GM23338 (cell line): ENCODE data around the gene LHFPL4. TPM values are rescaled to one million over a fixed set of nuclear protein-coding genes. Genes with fewer than 3 reads are reported as not detected.
"Not testable (repeated sequence)": the region's sequence is repeated elsewhere in the genome, so short reads cannot be mapped to it uniquely, and the experiment has no call there.

ENCODE experiments used
- ATAC-seq: fragments of 200-7000 bp; cut with Tn5 transposase; 3 replicates; pipeline ENCODE4 v1.9.1; 2020
- DNase-seq: peaks from one replicate; pipeline ENCODE4 v3.0.0-alpha.2; 2015; ENCODE audit warnings: low spot score
- H2AFZ ChIP-seq: fragments of 200-600 bp; sonication (generic); 2 replicates; pipeline ENCODE4 v1.8.0; 2016; ENCODE audit warnings: antibody characterized with exemption, mild to moderate bottlenecking, moderate library complexity
- H3F3A ChIP-seq: fragments of 200-600 bp; sonication (generic); replicated peaks from 2 replicates; pipeline ENCODE4 v1.8.0; 2017; ENCODE audit warnings: antibody characterized with exemption, mixed run types, low read depth
- H3K27ac ChIP-seq: fragments of 200-600 bp; sonication (generic); 2 replicates; pipeline ENCODE4 v1.6.1; 2016; ENCODE audit warnings: low read depth
- H3K27me3 ChIP-seq: fragments of 200-600 bp; sonication (generic); 2 replicates; pipeline ENCODE4 v1.8.0; 2016; ENCODE audit warnings: mild to moderate bottlenecking, mixed run types, moderate library complexity; ENCODE audit not compliant: insufficient read depth
- H3K36me3 ChIP-seq: fragments of 200-600 bp; sonication (generic); 2 replicates; pipeline ENCODE4 v1.8.0; 2016; ENCODE audit warnings: mild to moderate bottlenecking; ENCODE audit not compliant: insufficient read depth
- H3K4me1 ChIP-seq: fragments of 200-600 bp; sonication (generic); 2 replicates; pipeline ENCODE4 v1.8.0; 2016; ENCODE audit warnings: mild to moderate bottlenecking, moderate library complexity; ENCODE audit not compliant: insufficient read depth
- H3K4me2 ChIP-seq: fragments of 200-600 bp; sonication (generic); 2 replicates; pipeline ENCODE4 v1.7.1; 2017; ENCODE audit warnings: mixed run types
- H3K4me3 ChIP-seq: fragments of 200-600 bp; sonication (generic); 2 replicates; pipeline ENCODE4 v1.6.1; 2016; ENCODE audit warnings: mixed run types
- H3K79me2 ChIP-seq: fragments of 200-600 bp; sonication (generic); replicated peaks from 2 replicates; pipeline ENCODE4 v1.8.0; 2017; ENCODE audit warnings: mild to moderate bottlenecking; ENCODE audit not compliant: insufficient read depth
- H3K9me2 ChIP-seq: fragments of 200-600 bp; sonication (generic); 2 replicates; pipeline ENCODE4 v1.8.0; 2017; ENCODE audit not compliant: insufficient read depth
- H4K20me1 ChIP-seq: fragments of 200-600 bp; sonication (generic); replicated peaks from 2 replicates; pipeline ENCODE4 v1.8.0; 2017; ENCODE audit warnings: mild to moderate bottlenecking; ENCODE audit not compliant: insufficient read depth
- H3K27ac Mint-ChIP-seq: 2 replicates; pipeline ENCODE4 v1.8.0; 2020; ENCODE audit warnings: inconsistent platforms, mild to moderate bottlenecking, moderate library complexity, mixed read lengths
- H3K27me3 Mint-ChIP-seq: 3 replicates; pipeline ENCODE4 v1.8.0; 2022; ENCODE audit warnings: low read depth, mild to moderate bottlenecking, moderate library complexity, mixed read lengths, inconsistent platforms; ENCODE audit not compliant: insufficient read depth, poor library complexity
- H3K36me3 Mint-ChIP-seq: 3 replicates; pipeline ENCODE4 v1.8.0; 2021; ENCODE audit warnings: low read depth, mild to moderate bottlenecking, inconsistent platforms, moderate library complexity, mixed read lengths
- H3K4me1 Mint-ChIP-seq: 3 replicates; pipeline ENCODE4 v1.8.0; 2020; ENCODE audit warnings: mild to moderate bottlenecking, inconsistent platforms, mixed read lengths
- H3K4me3 Mint-ChIP-seq: 3 replicates; pipeline ENCODE4 v1.8.0; 2021; ENCODE audit warnings: moderate library complexity, mild to moderate bottlenecking, inconsistent platforms, mixed read lengths
- H3K9me3 Mint-ChIP-seq: 3 replicates; pipeline ENCODE4 v1.8.0; 2020; ENCODE audit warnings: moderate library complexity, mild to moderate bottlenecking, inconsistent platforms, mixed read lengths
- CTCF ChIP-seq, 2 experiments: fragments of 200-600 bp in 1 of 2; sonication (generic) in 1 of 2; conservative IDR thresholded peaks; 2 replicates each; pipeline versions ENCODE4 v1.5.1 to v1.6.1; 2016 to 2017; ENCODE audit warnings: antibody characterized with exemption in 2 of 2, low read depth in 2 of 2, mild to moderate bottlenecking in 2 of 2, moderate library complexity in 1 of 2
- NANOG ChIP-seq: IDR thresholded peaks from 2 replicates; pipeline ENCODE4 v1.6.1; 2016; ENCODE audit warnings: antibody characterized with exemption, borderline replicate concordance
- REST ChIP-seq: IDR thresholded peaks from one replicate; pipeline ENCODE4 v1.6.1; 2018; ENCODE audit warnings: antibody characterized with exemption; ENCODE audit not compliant: unreplicated experiment
- ZNF114 ChIP-seq: fragments of 250-450 bp; sonication (Bioruptor Pico); IDR thresholded peaks from 2 replicates; pipeline ENCODE4 v1.5.0; 2020; ENCODE audit warnings: mild to moderate bottlenecking, moderate library complexity
- polyA plus RNA-seq: library from polyadenylated mRNA; unstranded; fragments of >200 nt; fragmentation: Nextera tagmentation; extraction: Ambion mirVana; gene quantifications from 2 replicates; pipeline ENCODE4 v1.2.1, GENCODE V29; 2016
- total RNA-seq: library from RNA; depleted of rRNA; stranded (reverse); fragments of >200 nt; shearing (Covaris generic); gene quantifications from 2 replicates; pipeline ENCODE4 v1.2.3, GENCODE V29; 2014

The LHFPL4 gene
- total and polyA plus RNA-seq, 2 experiments from 2014 or later, result 2.3 to 11.5 TPM

GRCh38 chr3:9496893-9497292, 56.7 kb downstream of the LHFPL4 start:
- DNase-seq (no peak), ATAC-seq (no peak)
- H2AFZ ChIP-seq, result no peak overlapping the region
- no peak overlapping the region for H3K4me2 ChIP-seq
- no peaks in the 10 kb centered on the region for H3F3A ChIP-seq
- Mint-ChIP-seq H3K36me3 (no peaks in the 10 kb centered on the region; the same call in 2 of the 3 replicates), H3K4me3 (no peak overlapping the region), H3K4me1 (peaks cover 11% of the 10 kb centered on the region), H3K27me3 (peaks cover 23% of the 10 kb centered on the region), H3K27ac (no peak overlapping the region), H3K9me3 (no peaks in the 10 kb centered on the region)
- no peaks in the 10 kb centered on the region for H3K36me3 ChIP-seq
- no peak overlapping the region for H3K27ac ChIP-seq
- H3K27me3 ChIP-seq, result peaks cover 59% of the 10 kb centered on the region
- no peaks in the 10 kb centered on the region for H3K79me2 ChIP-seq
- no peaks in the 10 kb centered on the region for H3K4me1 ChIP-seq
- no peak overlapping the region for H3K4me3 ChIP-seq
- TF ChIP-seq ZNF114 (CRISPR knock-in tag), result no peak
- no peaks in the 10 kb centered on the region for H4K20me1 ChIP-seq
- H3K9me2 ChIP-seq, result no peaks in the 10 kb centered on the region

GRCh38 chr3:9494036-9494435, 59.6 kb downstream of the LHFPL4 start:
- not testable (repeated sequence) for H3K9me2 ChIP-seq, H3K4me1 ChIP-seq, H3K36me3 Mint-ChIP-seq, H3K4me2 ChIP-seq, H3F3A ChIP-seq, H3K27ac ChIP-seq, H3K4me3 ChIP-seq, DNase-seq, H3K9me3 Mint-ChIP-seq, H3K4me3 Mint-ChIP-seq, H2AFZ ChIP-seq, H3K79me2 ChIP-seq, H3K4me1 Mint-ChIP-seq, H4K20me1 ChIP-seq, ATAC-seq, H3K27ac Mint-ChIP-seq, H3K36me3 ChIP-seq
- H3K27me3 Mint-ChIP-seq, result peaks cover 10% of the 10 kb centered on the region
- H3K27me3 ChIP-seq, result peaks cover 66% of the 10 kb centered on the region

- Histone ChIP-seq H2AFZ (no peak overlapping the region), H4K20me1 (no peaks in the 10 kb centered on the region; the same call in 1 of the 2 replicates), H3K4me1 (no peaks in the 10 kb centered on the region), H3F3A (no peaks in the 10 kb centered on the region), H3K27me3 (peaks cover 49% of the 10 kb centered on the region), H3K4me3 (no peak overlapping the region), H3K27ac (no peak overlapping the region), H3K79me2 (no peaks in the 10 kb centered on the region), H3K36me3 (no peaks in the 10 kb centered on the region), H3K4me2 (no peak overlapping the region), H3K9me2 (no peaks in the 10 kb centered on the region)
- no peak overlapping the region for H3K4me3 Mint-ChIP-seq
- peaks cover 12% of the 10 kb centered on the region for H3K27me3 Mint-ChIP-seq
- peaks cover 10% of the 10 kb centered on the region for H3K9me3 Mint-ChIP-seq
- H3K4me1 Mint-ChIP-seq, result no peaks in the 10 kb centered on the region
- H3K27ac Mint-ChIP-seq, result no peak overlapping the region
- no peak for DNase-seq
- no peaks in the 10 kb centered on the region; the same call in none of the 3 replicates for H3K36me3 Mint-ChIP-seq
- ATAC-seq, result no peak
- TF ChIP-seq REST, result no peak
- TF ChIP-seq CTCF (conservative IDR thresholded peaks at IDR 0.05; ENCODE audit: low read depth in 2 of 2), result no peak
- TF ChIP-seq NANOG, result no peak
Measured at GRCh38 chr3:9491506-9491905, 62.1 kb downstream of the LHFPL4 start.
